Parathyroid adenoma (tissue), 2 donors: ENCODE measurements around the gene NACC1.

Source experiments
- H2AFZ ChIP-seq: fragments of 300-600 bp; sonication (generic); one replicate; pipeline ENCODE4 v1.7.0; 2017; ENCODE audit warnings: antibody characterized with exemption, mild to moderate bottlenecking
- H3K27ac ChIP-seq: fragments of 300-600 bp; sonication (generic); one replicate; pipeline ENCODE4 v1.7.0; 2017
- H3K27me3 ChIP-seq: fragments of 300-600 bp; sonication (generic); one replicate; pipeline ENCODE4 v1.7.0; 2017; ENCODE audit warnings: low read length; ENCODE audit not compliant: control insufficient read depth, insufficient read depth
- H3K36me3 ChIP-seq: fragments of 300-600 bp; sonication (generic); one replicate; pipeline ENCODE4 v1.7.0; 2017; ENCODE audit warnings: low read length; ENCODE audit not compliant: control insufficient read depth, insufficient read depth
- H3K4me1 ChIP-seq: fragments of 300-600 bp; sonication (generic); one replicate; pipeline ENCODE4 v1.7.0; 2017; ENCODE audit warnings: control low read depth
- H3K4me2 ChIP-seq: fragments of 300-600 bp; sonication (generic); one replicate; pipeline ENCODE4 v1.7.0; 2017; ENCODE audit warnings: low read length
- H3K4me3 ChIP-seq: fragments of 300-600 bp; sonication (generic); one replicate; pipeline ENCODE4 v1.7.0; 2017; ENCODE audit warnings: low read depth, low read length
- H3K79me2 ChIP-seq: fragments of 300-600 bp; sonication (generic); one replicate; pipeline ENCODE4 v1.7.0; 2017; ENCODE audit warnings: control low read depth
- H3K9ac ChIP-seq: fragments of 300-600 bp; sonication (generic); one replicate; pipeline ENCODE4 v1.7.0; 2017; ENCODE audit warnings: mild to moderate bottlenecking
- H3K9me3 ChIP-seq: fragments of 300-600 bp; sonication (generic); one replicate; pipeline ENCODE4 v1.7.0; 2017; ENCODE audit warnings: low read length; ENCODE audit not compliant: control insufficient read depth
- TF ChIP-seq, protein P1 (sequence below): fragments of 300-600 bp; sonication (generic); IDR thresholded peaks from one replicate; pipeline ENCODE4 v1.7.0; 2017; ENCODE audit warnings: antibody characterized with exemption, mild to moderate bottlenecking
- donor health status: primary hyperparathyroidism.

The NACC1 gene

DNA sequence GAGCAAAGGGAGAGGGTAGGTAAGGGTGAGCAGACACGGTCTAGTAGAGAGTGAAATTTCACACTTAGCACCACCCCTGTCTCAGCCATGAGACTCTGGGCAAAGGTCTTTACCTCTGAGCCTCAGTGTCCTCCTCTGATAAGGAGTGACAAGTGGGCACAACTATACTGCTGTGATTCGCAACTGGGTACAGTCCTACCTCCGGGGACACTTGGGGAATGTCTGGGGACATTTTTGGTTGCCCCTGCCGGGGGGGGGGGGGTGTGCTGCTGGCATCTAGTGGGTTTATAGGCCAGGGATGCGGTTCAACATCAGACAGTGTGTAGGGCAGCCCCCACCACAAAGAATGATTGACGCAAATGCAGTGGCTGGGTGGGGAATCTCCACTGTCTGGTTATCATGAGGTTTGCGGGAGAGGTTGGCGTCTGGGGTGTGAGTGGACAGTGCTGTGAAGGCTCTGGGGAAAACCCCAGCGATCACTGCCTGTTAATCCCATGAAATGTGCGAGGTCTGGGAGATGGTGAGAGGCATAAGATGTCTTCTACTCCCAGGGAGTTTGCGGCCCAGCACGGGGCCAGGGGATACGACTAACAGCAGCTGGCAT is 4.3 kb downstream of the NACC1 start:
- Histone ChIP-seq H3K9ac (no peak overlapping the region), H3K4me1 (peaks cover 8% of the 10 kb centered on the region), H3K79me2 (peaks cover 28% of the 10 kb centered on the region), H3K27me3 (no peaks in the 10 kb centered on the region), H3K4me2 (no peak overlapping the region), H3K9me3 (no peaks in the 10 kb centered on the region), H2AFZ (no peak overlapping the region), H3K36me3 (no peaks in the 10 kb centered on the region), H3K27ac (no peak overlapping the region), H3K4me3 (no peak overlapping the region)
- TF ChIP-seq, protein P1, sequence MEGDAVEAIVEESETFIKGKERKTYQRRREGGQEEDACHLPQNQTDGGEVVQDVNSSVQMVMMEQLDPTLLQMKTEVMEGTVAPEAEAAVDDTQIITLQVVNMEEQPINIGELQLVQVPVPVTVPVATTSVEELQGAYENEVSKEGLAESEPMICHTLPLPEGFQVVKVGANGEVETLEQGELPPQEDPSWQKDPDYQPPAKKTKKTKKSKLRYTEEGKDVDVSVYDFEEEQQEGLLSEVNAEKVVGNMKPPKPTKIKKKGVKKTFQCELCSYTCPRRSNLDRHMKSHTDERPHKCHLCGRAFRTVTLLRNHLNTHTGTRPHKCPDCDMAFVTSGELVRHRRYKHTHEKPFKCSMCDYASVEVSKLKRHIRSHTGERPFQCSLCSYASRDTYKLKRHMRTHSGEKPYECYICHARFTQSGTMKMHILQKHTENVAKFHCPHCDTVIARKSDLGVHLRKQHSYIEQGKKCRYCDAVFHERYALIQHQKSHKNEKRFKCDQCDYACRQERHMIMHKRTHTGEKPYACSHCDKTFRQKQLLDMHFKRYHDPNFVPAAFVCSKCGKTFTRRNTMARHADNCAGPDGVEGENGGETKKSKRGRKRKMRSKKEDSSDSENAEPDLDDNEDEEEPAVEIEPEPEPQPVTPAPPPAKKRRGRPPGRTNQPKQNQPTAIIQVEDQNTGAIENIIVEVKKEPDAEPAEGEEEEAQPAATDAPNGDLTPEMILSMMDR = no peak

DNA sequence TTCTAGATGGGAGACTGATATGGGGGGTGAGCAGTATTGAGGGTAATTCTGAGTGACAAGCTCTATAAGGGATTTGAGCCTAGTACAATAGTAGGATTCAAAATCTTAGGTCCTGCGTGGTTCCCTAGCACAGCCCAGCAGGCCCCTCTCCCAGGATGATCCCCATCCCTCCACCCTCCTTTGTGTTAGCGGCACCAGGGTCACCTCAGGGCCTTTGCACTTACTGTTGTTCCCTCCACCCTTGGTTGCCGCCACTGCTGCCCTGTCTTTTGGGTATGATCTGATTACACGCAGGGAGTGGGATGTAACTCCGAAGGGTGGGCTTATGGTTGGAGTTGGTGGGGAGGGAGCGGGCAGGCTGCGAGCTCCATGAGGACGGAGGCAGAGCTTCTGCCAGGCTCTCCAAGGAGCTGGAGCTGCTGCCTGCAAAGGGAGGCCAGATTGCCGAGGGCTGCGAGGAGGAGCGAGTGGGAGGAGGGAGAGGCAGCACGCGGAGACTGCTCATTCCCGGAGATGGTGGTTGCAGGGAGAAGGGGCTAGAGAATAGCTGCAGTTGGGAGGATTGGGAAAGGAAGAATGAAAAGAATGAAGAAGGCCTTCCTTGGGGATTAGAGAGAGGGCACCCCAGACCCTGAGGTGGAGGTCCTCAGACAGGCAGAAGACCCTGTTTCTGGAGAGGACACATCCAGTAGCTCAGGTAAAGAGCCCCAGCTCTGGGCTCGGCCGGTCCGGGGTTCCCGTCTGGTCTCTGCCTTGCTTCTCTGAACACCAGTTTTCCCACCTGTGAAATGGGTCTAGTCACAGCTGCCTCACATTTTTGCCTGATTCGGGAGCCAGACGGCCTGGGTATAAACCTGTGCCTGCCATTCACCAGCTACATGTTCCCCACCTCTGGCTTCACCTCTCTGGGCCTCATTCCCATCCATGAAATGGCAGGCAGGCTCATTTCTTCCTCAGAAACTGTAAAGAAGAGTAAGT is 5.2 kb downstream of the NACC1 start:
- TF ChIP-seq, protein P1 = no peak
- Histone ChIP-seq H3K4me1 (peaks cover 8% of the 10 kb centered on the region), H3K9me3 (no peaks in the 10 kb centered on the region), H2AFZ (no peak overlapping the region), H3K36me3 (no peaks in the 10 kb centered on the region), H3K27ac (no peak overlapping the region), H3K27me3 (no peaks in the 10 kb centered on the region), H3K4me3 (no peak overlapping the region), H3K9ac (no peak overlapping the region), H3K4me2 (no peak overlapping the region), H3K79me2 (peaks cover 31% of the 10 kb centered on the region)

DNA sequence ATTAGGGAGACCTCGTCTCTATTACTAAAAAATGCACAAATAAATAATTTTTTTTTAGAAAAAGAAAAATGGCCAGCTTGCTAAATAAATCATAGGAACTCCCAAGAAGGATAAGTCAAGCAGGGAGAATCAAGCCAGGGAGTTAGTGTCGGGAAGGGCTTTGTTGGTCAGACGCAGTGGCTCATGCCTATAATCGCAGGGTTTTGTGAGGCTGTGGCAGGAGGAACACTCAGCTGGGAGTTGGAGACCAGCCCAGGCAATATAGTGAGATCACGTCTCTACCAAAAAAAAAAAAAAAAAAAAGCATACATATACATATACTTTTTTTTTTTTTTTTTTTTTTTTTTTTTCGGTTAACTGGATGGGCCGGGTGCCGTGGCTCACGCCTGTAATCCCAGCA is 9.0 kb downstream of the NACC1 start:
- Histone ChIP-seq H3K79me2 (peaks cover 28% of the 10 kb centered on the region), H3K9ac (no peak overlapping the region), H3K36me3 (no peaks in the 10 kb centered on the region), H3K4me2 (no peak overlapping the region), H3K4me3 (no peak overlapping the region), H2AFZ (no peak overlapping the region), H3K27ac (no peak overlapping the region), H3K27me3 (no peaks in the 10 kb centered on the region), H3K9me3 (no peaks in the 10 kb centered on the region), H3K4me1 (no peaks in the 10 kb centered on the region)
- TF ChIP-seq, protein P1 = no peak

DNA sequence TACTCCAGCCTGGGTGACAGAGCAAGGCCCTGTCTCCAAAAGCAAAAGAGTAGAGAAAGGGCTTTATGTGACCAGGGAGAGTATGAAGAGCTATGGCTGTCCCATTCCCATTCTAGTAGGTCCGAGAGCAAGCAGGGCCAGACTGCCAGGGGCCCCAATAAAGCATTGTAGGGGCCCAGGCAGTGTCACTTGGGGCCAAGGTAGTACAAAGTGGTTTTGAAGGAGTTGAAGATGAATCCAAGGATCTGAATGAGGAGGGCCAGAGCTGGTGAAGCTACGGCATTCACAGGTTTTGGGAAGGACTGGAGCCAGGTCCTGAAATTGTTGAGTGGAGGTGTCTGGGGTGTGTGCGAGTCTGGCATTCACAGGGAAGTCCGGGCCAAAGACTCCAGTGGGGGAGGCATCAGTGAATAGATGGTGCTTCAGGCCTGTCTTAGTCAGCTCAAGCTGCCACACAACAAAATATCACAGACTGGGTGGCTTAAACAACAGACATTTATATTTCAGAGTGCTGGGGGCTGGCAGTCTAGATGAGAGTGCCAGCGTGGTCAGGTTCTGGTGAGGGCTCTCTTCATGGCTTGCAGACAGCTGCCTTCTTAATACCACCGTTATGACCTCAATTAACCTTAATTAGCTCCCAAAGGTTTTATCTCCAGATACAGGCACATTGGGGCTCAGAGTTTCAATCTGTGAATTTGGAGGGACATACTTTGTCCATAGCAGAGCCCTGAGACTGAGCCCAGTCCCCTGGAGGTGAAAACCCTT is 9.9 kb downstream of the NACC1 start:
- H3K4me1 ChIP-seq = no peaks in the 10 kb centered on the region
- H3K4me3 ChIP-seq = no peak overlapping the region
- H3K27me3 ChIP-seq = no peaks in the 10 kb centered on the region
- no peak overlapping the region for H3K4me2 ChIP-seq
- no peak overlapping the region for H3K9ac ChIP-seq
- H3K36me3 ChIP-seq = no peaks in the 10 kb centered on the region
- no peak overlapping the region for H3K27ac ChIP-seq
- TF ChIP-seq, protein P1 = no peak
- H3K9me3 ChIP-seq = no peaks in the 10 kb centered on the region
- H3K79me2 ChIP-seq = peaks cover 28% of the 10 kb centered on the region
- H2AFZ ChIP-seq = no peak overlapping the region
